HEK293 (cell line): ENCODE results near the gene TPM1.

Experiments used
- CTCF ChIP-seq: fragments of 450-650 bp; formaldehyde crosslinking; IDR thresholded peaks from 2 replicates; pipeline ENCODE4 v1.5.1; 2016; ENCODE audit warnings: missing biosample characterization, missing genetic modification characterization
- TCF7L2 ChIP-seq: IDR thresholded peaks from 2 replicates; pipeline ENCODE4 v1.6.1; 2011; ENCODE audit warnings: low read depth, mild to moderate bottlenecking, inconsistent platforms, low read length, moderate library complexity, borderline replicate concordance
- ZNF335 ChIP-seq: fragments of 450-650 bp; formaldehyde crosslinking; conservative IDR thresholded peaks from 2 replicates; pipeline ENCODE4 v1.5.1; 2016; ENCODE audit warnings: missing biosample characterization, missing genetic modification characterization

- no peak for TF ChIP-seq CTCF (tag by site-specific recombination)
- no peak for TF ChIP-seq TCF7L2
- no peak for TF ChIP-seq ZNF335 (tag by site-specific recombination)
These were observed 42.3 kb downstream of the TPM1 start for GRCh38 chr15:63084806-63085205.
